HCT116 (cell line): ENCODE measurements around the gene ALDH6A1. TPM values are rescaled to one million over a fixed set of nuclear protein-coding genes. Genes with fewer than 3 reads are reported as not detected.

Experiments
- ATAC-seq: fragments of 200-7000 bp; cut with Tn5 transposase; 2 replicates; pipeline ENCODE4 v1.9.1; 2020; ENCODE audit warnings: mild to moderate bottlenecking, moderate library complexity
- BruUV-seq: library from RNA; stranded (reverse); fragments of 400-500 nt; replicated peaks from 2 replicates; lab custom pipeline; 2021; lab: Mats Ljungman, UMichigan
- CTCF ChIA-PET: fragments of 300-600 bp; sonication (Branson Sonifier 250); formaldehyde crosslinking; loops from one replicate; lab custom pipeline; 2021; ENCODE audit warnings: antibody characterized with exemption; lab: Charles Lee
- POLR2A ChIA-PET: fragments of 300-600, 350-600 bp; sonication (Branson Sonifier 250); formaldehyde crosslinking; loops from one replicate; lab custom pipeline; 2021; ENCODE audit warnings: antibody characterized with exemption; lab: Charles Lee
- RAD21 ChIA-PET, 2 experiments: fragments of 300-600 bp; sonication (Branson Sonifier 250); formaldehyde crosslinking; loops; one replicate each; lab custom pipeline; 2023; ENCODE audit warnings: low total read pairs in 2 of 2; ENCODE audit not compliant: uncharacterized antibody in 2 of 2, unreplicated experiment in 2 of 2, low non-redundant PET in 1 of 2; lab: Charles Lee
- DNase-seq: peaks from one replicate; pipeline ENCODE4 v3.0.0-alpha.2; 2010; ENCODE audit warnings: low read depth, low spot score
- H2AFZ ChIP-seq: fragments of 200-600 bp; shearing (Covaris generic), sonication (generic); 2 replicates; pipeline ENCODE4 v1.6.1; 2017; ENCODE audit warnings: low read depth, mixed run types, mixed read lengths, antibody characterized with exemption, low read length; ENCODE audit not compliant: poor library complexity, severe bottlenecking
- H3K27ac ChIP-seq: 2 replicates; pipeline ENCODE4 v1.5.1; 2012; ENCODE audit warnings: low read depth, low read length
- H3K27me3 ChIP-seq: fragments of 200-600 bp; sonication (generic); 2 replicates; pipeline ENCODE4 v1.6.1; 2016; ENCODE audit warnings: mixed run types, low read length, mixed read lengths; ENCODE audit not compliant: insufficient read depth
- H3K36me3 ChIP-seq, 2 experiments: fragments of 200-500 bp in 1 of 2; fragments of 200-600 bp in 1 of 2; sonication (Bioruptor generic) in 1 of 2; sonication (generic) in 1 of 2; 2 replicates each; pipeline versions ENCODE4 v1.5.1 to v1.6.1; 2014 to 2016; ENCODE audit warnings: low read length in 2 of 2, inconsistent platforms in 1 of 2, mixed read lengths in 1 of 2, mixed run types in 1 of 2; ENCODE audit not compliant: insufficient read depth in 2 of 2, control insufficient read depth in 1 of 2
- H3K4me1 ChIP-seq, 2 experiments: fragments of 200-600 bp in 1 of 2; sonication (generic) in 1 of 2; 2 replicates each; pipeline versions ENCODE4 v1.5.1 to v1.6.1; 2012 to 2017; ENCODE audit warnings: low read length in 2 of 2, inconsistent platforms in 1 of 2, mild to moderate bottlenecking in 1 of 2, mixed read lengths in 1 of 2, mixed run types in 1 of 2, moderate library complexity in 1 of 2; ENCODE audit not compliant: insufficient read depth in 2 of 2, control insufficient read depth in 1 of 2
- H3K4me2 ChIP-seq: fragments of 200-600 bp; sonication (generic); 2 replicates; pipeline ENCODE4 v1.6.1; 2017; ENCODE audit warnings: mixed run types, low read length, mixed read lengths
- H3K4me3 ChIP-seq, 2 experiments: fragments of 200-600 bp in 1 of 2; sonication (generic) in 1 of 2; replicated peaks in 1 of 2; 2 replicates each; pipeline ENCODE4 v1.5.1; 2011 to 2016; ENCODE audit warnings: low read length in 2 of 2, control low read depth in 1 of 2, low read depth in 1 of 2, mild to moderate bottlenecking in 1 of 2, mixed read lengths in 1 of 2, mixed run types in 1 of 2
- H3K79me2 ChIP-seq: fragments of 200-600 bp; sonication (generic); 2 replicates; pipeline ENCODE4 v1.6.1; 2017; ENCODE audit warnings: mild to moderate bottlenecking, mixed run types, low read length, moderate library complexity, mixed read lengths; ENCODE audit not compliant: insufficient read depth
- H3K9ac ChIP-seq: fragments of 200-600 bp; sonication (generic); 2 replicates; pipeline ENCODE4 v1.6.1; 2016; ENCODE audit warnings: low read length, mixed read lengths
- H3K9me2 ChIP-seq: fragments of 200-600 bp; sonication (generic), shearing (Covaris generic); 2 replicates; pipeline ENCODE4 v1.6.1; 2017; ENCODE audit warnings: mixed run types, mild to moderate bottlenecking, moderate library complexity; ENCODE audit not compliant: insufficient read depth
- H3K9me3 ChIP-seq, 2 experiments: fragments of 200-500 bp in 1 of 2; fragments of 200-600 bp in 1 of 2; sonication (Bioruptor generic) in 1 of 2; sonication (generic) in 1 of 2; 2 replicates each; pipeline ENCODE4 v1.6.1; 2014 to 2017; ENCODE audit warnings: low read length in 2 of 2, mixed read lengths in 2 of 2, inconsistent platforms in 1 of 2, low read depth in 1 of 2, mild to moderate bottlenecking in 1 of 2, mixed run types in 1 of 2, moderate library complexity in 1 of 2; ENCODE audit not compliant: control insufficient read depth in 1 of 2, insufficient read depth in 1 of 2
- H4K20me1 ChIP-seq: fragments of 200-600 bp; sonication (generic), shearing (Covaris generic); 2 replicates; pipeline ENCODE4 v1.6.1; 2017; ENCODE audit warnings: mixed run types, mild to moderate bottlenecking, moderate library complexity; ENCODE audit not compliant: insufficient read depth
- ATF3 ChIP-seq: IDR thresholded peaks from 2 replicates; pipeline ENCODE4 v1.6.1; 2012
- CBX3 ChIP-seq: IDR thresholded peaks from 2 replicates; pipeline ENCODE4 v1.6.1; 2012; ENCODE audit warnings: low read depth
- CEBPB ChIP-seq: IDR thresholded peaks from 2 replicates; pipeline ENCODE4 v1.6.1; 2012; ENCODE audit warnings: low read depth
- CTCF ChIP-seq, 3 experiments: fragments of 200-600 bp in 1 of 3; sonication (generic) in 1 of 3; IDR thresholded peaks in 2 of 3; conservative IDR thresholded peaks in 1 of 3; 2 replicates each; pipeline ENCODE4 v1.5.1; 2012 to 2017; ENCODE audit warnings: low read depth in 2 of 3, low read length in 2 of 3, antibody characterized with exemption in 1 of 3, borderline replicate concordance in 1 of 3, control low read depth in 1 of 3, mild to moderate bottlenecking in 1 of 3, mixed read lengths in 1 of 3, mixed run types in 1 of 3, moderate library complexity in 1 of 3; ENCODE audit not compliant: insufficient read depth in 1 of 3
- EGR1 ChIP-seq: IDR thresholded peaks from 2 replicates; pipeline ENCODE4 v1.6.1; 2012; ENCODE audit warnings: low read depth
- EZH2 ChIP-seq: fragments of 200-600 bp; sonication (generic); IDR thresholded peaks from 2 replicates; pipeline ENCODE4 v1.6.1; 2017; ENCODE audit warnings: antibody characterized with exemption, mixed run types
- JUND ChIP-seq: IDR thresholded peaks from 2 replicates; pipeline ENCODE4 v1.6.1; 2012
- POLR2A ChIP-seq: IDR thresholded peaks from 2 replicates; pipeline ENCODE4 v1.7.0; 2011; ENCODE audit warnings: borderline replicate concordance; ENCODE audit not compliant: insufficient read depth, insufficient read length; ENCODE audit errors: extremely low read depth
- RAD21 ChIP-seq: IDR thresholded peaks from 2 replicates; pipeline ENCODE4 v1.6.1; 2012; ENCODE audit warnings: low read depth, mild to moderate bottlenecking
- REST ChIP-seq: IDR thresholded peaks from 2 replicates; pipeline ENCODE4 v1.6.1; 2012; ENCODE audit warnings: low read depth
- YY1 ChIP-seq: IDR thresholded peaks from 2 replicates; pipeline ENCODE4 v1.6.1; 2011; ENCODE audit warnings: low read length, low read depth, moderate library complexity, mild to moderate bottlenecking; ENCODE audit not compliant: insufficient replicate concordance; ENCODE audit errors: extremely low read depth
- ZBTB33 ChIP-seq: IDR thresholded peaks from 2 replicates; pipeline ENCODE4 v1.6.1; 2011; ENCODE audit warnings: mild to moderate bottlenecking, low read length, moderate library complexity; ENCODE audit not compliant: insufficient replicate concordance; ENCODE audit errors: extremely low read depth
- ZFX ChIP-seq: fragments of 450-650 bp; IDR thresholded peaks from 2 replicates; pipeline ENCODE4 v1.6.1; 2017
- ZNF274 ChIP-seq: fragments of 200-500 bp; sonication (Bioruptor generic); IDR thresholded peaks from 2 replicates; pipeline ENCODE4 v1.6.1; 2014; ENCODE audit warnings: mild to moderate bottlenecking, low read depth, low read length, inconsistent platforms
- intact Hi-C: fragments of 100-400 bp; cut with micrococcal nuclease; formaldehyde crosslinking; loops from 2 replicates; pipeline ENCODE4 v1.10.0; 2022
- total RNA-seq: library from RNA; stranded (reverse); gene quantifications from one replicate; pipeline ENCODE4 v1.2.1, GENCODE V29; 2021; ENCODE audit not compliant: unreplicated experiment

Gene ALDH6A1
- total RNA-seq, 1 experiment from 2014 or later = 15.6 TPM

GRCh38 chr14:74089251-74090020 is 5.2 kb upstream of the ALDH6A1 start:
- H3K79me2 ChIP-seq = peaks cover 18% of the 10 kb centered on the region
- TF ChIP-seq YY1 (no peak), RAD21 (no peak), CEBPB (no peak), ZFX (no peak), EZH2 (no peak), REST (no peak), JUND (no peak), EGR1 (no peak), ZBTB33 (no peak), CBX3 (no peak), CTCF (IDR thresholded peaks at IDR 0.05 in 2 of 3, conservative IDR thresholded peaks at IDR 0.05 in 1 of 3; ENCODE audit: borderline replicate concordance in 1 of 3, insufficient read depth in 1 of 3, low read depth in 2 of 3, low read length in 2 of 3) (no peak), ZNF274 (no peak), POLR2A (no peak), ATF3 (no peak)
- ATAC-seq = no peak
- no peaks in the 10 kb centered on the region for H3K9me2 ChIP-seq
- no peak overlapping the region for H3K27ac ChIP-seq
- intact Hi-C loops = no loop called here
- no peak overlapping the region for H2AFZ ChIP-seq
- POLR2A ChIA-PET = no interaction called here
- no TSS peak for BruUV-seq
- no peak overlapping the region for H3K4me2 ChIP-seq
- H3K4me3 ChIP-seq = no peak overlapping the region
- H3K36me3 ChIP-seq = 0 out of 4 replicates have a peak, but pooled peaks cover 0 to 2% of the 10 kb centered on the region in 2 experiments
- CTCF ChIA-PET = no interaction called here
- no peaks in the 10 kb centered on the region for H4K20me1 ChIP-seq
- peaks cover 0 to 8% of the 10 kb centered on the region in 2 experiments; a peak in 3 of 4 replicates for H3K4me1 ChIP-seq
- RAD21 ChIA-PET = no interaction called here
- H3K9ac ChIP-seq = no peak overlapping the region
- no peak for DNase-seq
- no peaks in the 10 kb centered on the region for H3K27me3 ChIP-seq
- H3K9me3 ChIP-seq = no peaks in the 10 kb centered on the region
